Measurements from ENCODE around the gene SSC5D. TPM values are rescaled to one million over a fixed set of nuclear protein-coding genes. Genes with fewer than 3 reads are reported as not detected.

SSC5D gene
- total RNA-seq, 1 experiment from 2014 or later: 3.2 TPM

DNA sequence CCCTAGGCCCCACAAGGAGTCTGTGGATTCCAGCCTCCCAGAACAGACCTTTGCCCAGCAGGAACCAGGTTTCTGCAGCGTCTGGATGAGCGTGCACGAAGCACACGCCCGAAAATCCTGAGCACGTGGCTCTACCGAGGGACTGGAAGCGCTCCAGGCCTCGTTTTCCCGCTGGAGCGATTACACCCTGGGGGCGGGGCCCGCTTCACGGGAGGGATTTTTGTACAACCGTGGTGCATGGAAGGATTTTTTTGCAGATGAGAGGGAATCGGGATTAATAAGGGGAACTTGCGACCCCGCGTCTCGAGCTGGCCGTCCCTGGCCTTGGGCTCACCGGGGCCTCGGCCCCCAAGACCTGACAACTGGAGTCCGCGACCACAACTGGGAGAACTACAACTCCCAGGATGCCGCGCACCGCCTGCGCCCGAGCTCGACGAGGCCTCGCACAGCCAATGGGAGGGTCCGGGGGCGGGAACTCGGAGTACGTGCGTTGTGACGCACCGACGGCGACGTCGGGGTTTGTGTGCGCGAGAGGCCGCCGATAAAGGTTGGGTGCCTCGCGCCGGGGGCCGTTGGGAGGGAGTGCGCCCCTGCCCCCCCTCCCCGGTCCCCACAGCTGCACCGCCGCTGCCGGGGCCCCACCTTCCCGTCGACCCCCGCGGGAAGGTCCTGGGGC lies 12.0 kb upstream of the SSC5D start, which contains the start of gene ZNF628:
Gene ZNF628 (plus strand): TSS at position 518 of the 676 bp plus-strand sequence. CDS start 3,294 bp downstream, outside the sequence.
- no peaks in the 10 kb centered on the region for H3K27me3 ChIP-seq (ENCODE audit: insufficient read depth, low read length)
- no peak within 1 kb of the TSS for H2BK120ac ChIP-seq (ENCODE audit: low read depth, low read length, poor library complexity, severe bottlenecking)
- no peak within 1 kb of the TSS for H4K91ac ChIP-seq (ENCODE audit: insufficient read length, low read depth, low read length)
- no peak within 1 kb of the TSS for H2AK5ac ChIP-seq (ENCODE audit: insufficient read length, low read length)
- H3K4me1 Mint-ChIP-seq: peaks cover 27 to 57% of the 10 kb centered on the region in 2 experiments
- H3K27me3 Mint-ChIP-seq (ENCODE audit: low read depth): peaks cover 2% of the 10 kb centered on the region; the same call in 1 of the 2 replicates
- H3K9me3 ChIP-seq (ENCODE audit: control insufficient read depth, low read depth, low read length): no peaks in the 10 kb centered on the region
- H3K23me2 ChIP-seq (ENCODE audit: insufficient read length, low read depth, low read length, poor library complexity, severe bottlenecking): peaks cover 5% of the 10 kb centered on the region
- H3K4me2 ChIP-seq (ENCODE audit: insufficient read depth, insufficient read length, low read length): peak within 1 kb of the TSS; percentile 63
- no peak within 1 kb of the TSS for H3K56ac ChIP-seq (ENCODE audit: insufficient read length, low read depth, low read length)
- peak within 1 kb of the TSS; percentile 85 to 93 for H3K4me3 Mint-ChIP-seq
- no peak within 1 kb of the TSS for H4K5ac ChIP-seq (ENCODE audit: insufficient read length, low read depth, low read length)
- H3K9ac ChIP-seq (ENCODE audit: extremely low read depth, insufficient read length, low read length): peak within 1 kb of the TSS; percentile 63
- no peak within 1 kb of the TSS for H2BK5ac ChIP-seq (ENCODE audit: insufficient read length, low read length)
- H3K4ac ChIP-seq (ENCODE audit: low read depth, low read length): no peak within 1 kb of the TSS
- H4K8ac ChIP-seq (replicated peaks; ENCODE audit: insufficient read length, low read depth, low read length): no peak within 1 kb of the TSS
- peak; percentile 99 for DNase-seq
- no peak within 1 kb of the TSS for H3K27ac ChIP-seq (ENCODE audit: insufficient read length, low read depth, low read length)
- H3K79me2 ChIP-seq (ENCODE audit: insufficient read depth, low read length): no peaks in the 10 kb centered on the region
- peak within 1 kb of the TSS; percentile 84 for H2AFZ ChIP-seq (ENCODE audit: low read length)
- H3K9me3 Mint-ChIP-seq: no peaks in the 10 kb centered on the region
- no peaks in the 10 kb centered on the region for H3K4me1 ChIP-seq (ENCODE audit: insufficient read depth, low read length)
- peak within 1 kb of the TSS; percentile 83 for H3K18ac ChIP-seq (ENCODE audit: insufficient read length, low read depth, low read length)
- H2BK15ac ChIP-seq (ENCODE audit: low read depth, low read length): no peak within 1 kb of the TSS
- H3K23ac ChIP-seq (ENCODE audit: insufficient read length, low read depth, low read length): no peak within 1 kb of the TSS
- no peaks in the 10 kb centered on the region for H3K79me1 ChIP-seq (ENCODE audit: insufficient read depth, low read depth, low read length, poor library complexity, severe bottlenecking)
- H3K14ac ChIP-seq (ENCODE audit: insufficient read depth, low read length): peak within 1 kb of the TSS; percentile 80; the same call in 1 of the 2 replicates
- H3K27ac Mint-ChIP-seq: peak within 1 kb of the TSS; percentile 90 to 98 (median 90); a peak in 5 of 7 replicates
- no peaks in the 10 kb centered on the region for H4K20me1 ChIP-seq (ENCODE audit: control insufficient read depth, insufficient read depth, insufficient read length)
- TF ChIP-seq, protein P1, sequence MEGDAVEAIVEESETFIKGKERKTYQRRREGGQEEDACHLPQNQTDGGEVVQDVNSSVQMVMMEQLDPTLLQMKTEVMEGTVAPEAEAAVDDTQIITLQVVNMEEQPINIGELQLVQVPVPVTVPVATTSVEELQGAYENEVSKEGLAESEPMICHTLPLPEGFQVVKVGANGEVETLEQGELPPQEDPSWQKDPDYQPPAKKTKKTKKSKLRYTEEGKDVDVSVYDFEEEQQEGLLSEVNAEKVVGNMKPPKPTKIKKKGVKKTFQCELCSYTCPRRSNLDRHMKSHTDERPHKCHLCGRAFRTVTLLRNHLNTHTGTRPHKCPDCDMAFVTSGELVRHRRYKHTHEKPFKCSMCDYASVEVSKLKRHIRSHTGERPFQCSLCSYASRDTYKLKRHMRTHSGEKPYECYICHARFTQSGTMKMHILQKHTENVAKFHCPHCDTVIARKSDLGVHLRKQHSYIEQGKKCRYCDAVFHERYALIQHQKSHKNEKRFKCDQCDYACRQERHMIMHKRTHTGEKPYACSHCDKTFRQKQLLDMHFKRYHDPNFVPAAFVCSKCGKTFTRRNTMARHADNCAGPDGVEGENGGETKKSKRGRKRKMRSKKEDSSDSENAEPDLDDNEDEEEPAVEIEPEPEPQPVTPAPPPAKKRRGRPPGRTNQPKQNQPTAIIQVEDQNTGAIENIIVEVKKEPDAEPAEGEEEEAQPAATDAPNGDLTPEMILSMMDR (conservative IDR thresholded peaks at IDR 0.05): no peak
- no peak within 1 kb of the TSS for H2BK12ac ChIP-seq (ENCODE audit: insufficient read length, low read depth, low read length)
- no peak within 1 kb of the TSS for H2BK20ac ChIP-seq (ENCODE audit: low read depth, low read length, poor library complexity, severe bottlenecking)
- no peak within 1 kb of the TSS for H3T11ph ChIP-seq (ENCODE audit: low read length)
- H3K36me3 Mint-ChIP-seq (ENCODE audit: insufficient read depth in 1 of 3, low read depth in 3 of 3): peaks cover 0 to 16% (median 2%) of the 10 kb centered on the region in 3 experiments; a peak in 5 of 7 replicates
- WGBS (ENCODE audit: extremely low coverage, insufficient read length, low lambda C conversion rate): no CpG with 5 or more reads among the region's 61 CpGs

Measured in H9 (cell line).